Stimulated activated CD8-positive, alpha-beta memory T cell treated with anti-CD3 and anti-CD28 coated beads, Interleukin-4, amount 100 ng/mL, for 4 hours (primary cell): ENCODE data around the gene IRAK2.

Source experiments
- DNase-seq, 2 donors: peaks; one replicate each; pipeline ENCODE4 v3.0.0-alpha.2; 2020; ENCODE audit warnings: low read depth in 2 of 2, low spot score in 1 of 2

The IRAK2 gene

DNA sequence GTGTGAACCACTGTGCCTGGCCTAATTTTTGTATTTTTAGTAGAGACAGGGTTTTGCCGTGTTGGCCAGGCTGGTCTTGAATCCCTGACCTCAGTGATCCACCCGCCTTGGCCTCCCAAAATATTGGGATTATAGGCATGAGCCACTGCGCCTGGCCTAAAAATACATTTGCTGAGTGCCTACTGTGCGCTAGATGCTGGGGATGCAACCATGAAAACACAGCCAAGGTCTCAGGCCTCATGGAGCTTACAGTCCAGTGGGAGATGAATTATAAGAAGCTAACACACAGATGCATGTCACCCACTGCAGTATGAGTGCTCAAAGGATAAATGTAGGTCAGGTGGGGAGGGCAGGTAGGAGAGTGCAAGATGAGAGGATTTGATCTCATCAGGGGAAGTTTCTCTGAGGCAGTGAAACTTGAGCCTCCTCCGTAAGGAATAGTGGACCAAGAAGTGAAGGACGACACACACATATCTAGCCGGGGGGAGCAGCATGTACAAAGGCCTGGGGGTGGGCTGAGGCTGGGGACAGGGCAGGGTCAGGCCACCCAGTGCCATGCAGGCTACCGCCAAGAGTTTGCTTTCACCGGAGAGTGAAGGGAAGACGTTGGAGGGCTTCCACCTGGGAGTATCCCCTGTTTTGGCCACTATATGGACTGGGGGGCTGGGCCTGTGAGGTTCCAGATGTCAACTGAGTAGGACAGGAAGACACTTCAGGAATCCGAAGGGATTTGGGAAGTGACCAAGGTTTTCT lies 24.3 kb downstream of the IRAK2 start:
- no peak for DNase-seq

GRCh38 chr3:10189557-10190354 lies 25.0 kb downstream of the IRAK2 start:
- DNase-seq, result peak in 1 of 2 donors; percentile 29

DNA sequence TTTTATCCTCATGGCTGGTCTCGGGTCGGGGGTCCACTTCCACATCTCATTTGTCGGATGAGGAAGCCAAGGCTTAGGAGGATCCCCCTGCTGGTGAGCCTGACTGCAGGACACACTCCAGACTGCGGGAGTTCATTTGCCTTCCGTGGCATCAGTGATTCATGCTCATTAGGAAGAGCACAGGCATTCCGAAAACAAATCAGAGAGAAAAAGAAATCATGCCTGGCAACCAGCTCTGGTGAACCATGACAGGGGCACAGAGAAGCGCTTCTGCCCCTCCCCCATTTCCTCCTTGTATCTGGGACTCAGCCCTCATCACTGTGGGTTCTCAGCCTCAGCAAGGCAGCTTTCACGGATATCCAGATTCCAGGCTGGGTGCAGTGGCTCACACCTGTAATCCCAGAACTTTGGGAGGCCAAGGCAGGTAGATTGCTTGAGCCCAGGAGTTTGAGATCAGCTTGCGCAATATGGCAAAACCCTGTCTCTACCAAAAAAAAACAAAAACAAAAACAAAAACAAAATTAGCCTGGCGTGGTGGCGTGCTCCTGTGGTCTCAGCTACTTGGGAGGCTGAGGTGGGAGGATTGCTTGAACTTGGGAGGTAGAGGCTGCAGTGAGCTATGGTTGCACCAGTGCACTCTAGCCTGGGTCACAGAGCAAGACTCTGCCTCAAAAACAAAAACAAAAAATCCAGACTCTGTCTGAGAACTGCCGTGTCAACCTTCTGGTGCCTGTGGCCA lies 28.4 kb downstream of the IRAK2 start:
- DNase-seq, result no peak

DNA sequence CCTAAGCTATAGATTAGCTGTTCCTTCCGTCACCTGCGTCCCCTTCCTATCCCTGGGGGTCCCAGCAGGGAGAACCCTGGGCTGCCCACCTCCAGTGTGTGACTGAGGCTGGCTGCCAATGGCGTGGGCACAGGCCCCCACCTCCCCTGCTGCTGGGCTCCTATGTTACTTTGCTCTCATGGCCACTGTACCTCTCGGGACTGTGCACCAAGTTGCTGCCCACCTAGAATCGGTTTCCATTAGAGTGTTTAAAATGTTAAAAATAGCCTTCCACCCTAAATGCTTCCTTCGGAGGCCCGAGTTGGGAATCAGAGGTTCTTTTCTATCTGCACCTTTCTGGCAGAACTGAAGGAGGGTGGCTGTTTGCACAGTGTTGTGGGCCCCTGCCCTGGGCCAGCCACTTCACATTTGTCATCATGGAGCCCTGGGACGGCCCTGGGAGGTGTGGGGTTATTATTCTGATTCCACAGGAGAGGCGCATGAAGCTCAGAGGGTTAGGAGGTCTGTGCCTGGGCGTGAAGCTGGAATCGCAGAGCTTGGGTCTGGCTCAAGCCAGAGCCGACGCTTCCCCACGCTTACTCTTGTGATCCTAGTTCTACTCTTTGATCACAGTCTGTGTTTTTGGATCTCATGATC lies 29.1 kb downstream of the IRAK2 start:
- no peak for DNase-seq

DNA sequence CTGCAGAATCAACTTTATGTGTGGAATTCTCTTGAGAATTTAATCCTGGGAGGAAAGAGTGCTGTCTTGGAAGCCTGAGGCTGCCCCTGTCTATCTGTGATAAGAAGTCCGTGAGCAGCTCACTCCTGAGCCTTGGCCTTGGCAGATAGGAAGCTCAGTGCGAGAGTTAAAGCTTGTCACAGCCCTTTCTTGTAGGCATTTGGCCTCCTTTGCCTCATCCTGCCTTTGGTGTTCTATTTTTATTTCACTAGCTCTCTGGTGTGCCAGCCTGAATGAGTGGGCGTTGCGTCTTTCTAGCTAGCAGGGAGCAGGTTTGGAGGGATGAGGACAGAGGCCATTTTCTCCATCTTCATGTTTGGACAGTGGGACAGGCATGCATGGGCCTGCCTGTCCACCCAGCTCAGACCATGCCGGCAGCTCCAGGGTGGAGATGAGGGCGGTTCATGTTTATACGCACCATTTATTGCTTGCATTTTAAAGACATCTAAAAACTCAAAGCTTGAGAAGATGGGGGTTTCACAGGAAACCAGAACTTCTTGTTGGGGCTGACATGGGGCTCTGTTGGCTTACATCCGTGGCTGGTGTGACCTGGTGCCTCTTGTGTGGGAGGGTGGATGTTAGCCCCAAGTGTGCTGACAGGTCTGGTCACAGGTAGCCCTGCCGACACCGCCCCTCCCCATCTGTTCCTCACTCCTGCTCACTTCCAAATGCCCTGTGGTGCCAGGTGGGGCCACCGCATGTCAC lies 29.8 kb downstream of the IRAK2 start:
- peak in 1 of 2 donors; percentile 39 for DNase-seq

DNA sequence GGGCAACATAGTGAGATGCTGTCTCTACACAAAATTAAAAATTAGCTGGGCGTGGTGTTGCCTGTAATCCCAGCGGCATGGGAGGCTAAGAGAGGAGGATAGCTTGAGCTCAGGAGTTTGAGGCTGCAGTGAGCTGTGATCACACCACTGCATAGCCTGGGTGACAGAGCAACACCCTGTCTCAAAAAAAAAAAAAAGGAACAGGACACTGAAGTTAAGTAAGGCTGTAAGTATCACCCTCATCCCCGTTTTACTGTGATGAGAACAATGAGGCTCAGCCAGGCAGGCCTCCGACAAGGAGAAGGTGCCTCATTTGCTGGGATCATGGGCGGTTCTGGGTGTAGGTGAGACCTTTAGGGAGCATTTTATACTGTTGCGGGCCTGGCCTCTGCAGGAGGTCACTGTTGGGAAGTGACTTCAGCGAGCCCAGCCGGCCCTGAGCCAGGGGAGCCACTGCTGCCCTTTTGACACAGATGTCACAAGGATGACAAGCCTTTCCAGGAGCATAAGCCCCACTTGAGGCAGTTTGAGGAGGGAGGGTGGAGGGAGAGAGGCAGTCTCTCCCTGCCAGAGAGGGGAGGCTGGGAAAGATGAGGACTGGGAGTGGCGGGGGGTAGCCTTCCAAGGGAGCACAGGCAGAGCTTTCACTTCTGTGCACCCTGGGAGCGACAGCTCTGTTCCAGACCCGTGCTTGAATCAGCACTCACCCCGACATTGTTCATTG lies 30.8 kb downstream of the IRAK2 start:
- DNase-seq, result no peak

- no peak for DNase-seq
Measured at GRCh38 chr3:10196389-10197052, 31.8 kb downstream of the IRAK2 start.

DNA sequence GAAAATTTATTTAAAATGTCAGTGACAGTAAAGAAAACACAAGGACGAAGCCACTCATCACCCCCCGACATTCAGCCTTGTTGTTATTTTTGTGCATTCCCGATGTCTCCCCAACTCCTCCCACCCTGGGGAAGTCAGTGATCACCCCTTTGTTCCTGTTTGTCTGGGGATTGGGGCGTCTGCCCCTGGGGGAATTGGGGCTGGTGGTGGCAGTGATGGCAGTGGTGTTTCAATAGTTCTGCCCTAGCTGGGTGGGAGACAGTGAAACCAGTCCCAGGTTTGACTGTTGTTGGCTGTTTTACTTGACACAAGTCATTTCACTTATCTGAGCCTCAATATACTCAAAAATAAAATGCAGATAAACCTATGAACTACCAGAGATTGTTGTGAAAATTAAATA lies 33.5 kb downstream of the IRAK2 start:
- DNase-seq, result no peak

DNA sequence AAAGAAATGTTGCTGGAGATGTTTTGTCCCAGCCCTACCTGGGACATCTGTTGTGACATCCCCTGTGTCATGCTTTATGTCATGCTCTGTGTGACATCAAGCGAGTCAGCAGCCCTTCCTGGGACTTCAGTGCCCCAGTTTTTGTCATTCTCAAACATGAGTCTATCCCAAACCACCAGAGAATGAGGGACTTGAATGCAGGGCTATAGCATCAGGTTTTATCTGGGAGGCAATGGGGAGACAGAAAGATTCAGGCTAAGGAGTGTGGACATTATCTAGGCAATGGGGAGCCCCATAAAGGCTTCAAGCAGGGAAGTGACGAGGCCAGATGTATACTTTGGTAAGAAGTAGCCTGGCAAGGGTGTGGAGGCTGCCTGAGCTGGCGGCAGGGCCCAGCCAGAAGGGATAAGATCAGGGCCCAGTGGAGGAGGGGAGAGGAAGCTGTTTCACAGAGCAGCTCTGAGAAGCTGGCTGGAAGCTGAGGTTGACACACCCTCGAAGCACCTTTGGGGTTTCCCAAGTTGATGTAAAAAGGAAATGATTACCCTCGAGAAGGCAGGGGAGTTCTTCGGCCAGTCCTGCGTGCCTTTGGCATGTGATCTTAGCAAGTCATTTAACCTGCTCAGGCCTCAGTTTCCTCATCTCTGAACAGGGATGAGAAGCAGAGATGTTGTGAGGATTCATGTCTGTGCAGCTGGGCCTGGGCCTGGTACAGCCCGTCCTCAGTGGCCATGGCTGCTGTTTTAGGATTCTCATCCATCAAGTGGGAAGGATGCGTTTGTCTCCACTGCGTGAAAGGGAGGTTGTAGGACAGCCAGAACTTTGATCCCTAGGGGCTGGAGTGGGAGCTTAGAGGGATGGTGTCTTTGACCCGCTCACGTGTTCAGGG lies 34.3 kb downstream of the IRAK2 start:
- peak; percentile 41 to 48 for DNase-seq

- DNase-seq, result no peak
Measured at GRCh38 chr3:10204921-10205320, 40.2 kb downstream of the IRAK2 start.

DNA sequence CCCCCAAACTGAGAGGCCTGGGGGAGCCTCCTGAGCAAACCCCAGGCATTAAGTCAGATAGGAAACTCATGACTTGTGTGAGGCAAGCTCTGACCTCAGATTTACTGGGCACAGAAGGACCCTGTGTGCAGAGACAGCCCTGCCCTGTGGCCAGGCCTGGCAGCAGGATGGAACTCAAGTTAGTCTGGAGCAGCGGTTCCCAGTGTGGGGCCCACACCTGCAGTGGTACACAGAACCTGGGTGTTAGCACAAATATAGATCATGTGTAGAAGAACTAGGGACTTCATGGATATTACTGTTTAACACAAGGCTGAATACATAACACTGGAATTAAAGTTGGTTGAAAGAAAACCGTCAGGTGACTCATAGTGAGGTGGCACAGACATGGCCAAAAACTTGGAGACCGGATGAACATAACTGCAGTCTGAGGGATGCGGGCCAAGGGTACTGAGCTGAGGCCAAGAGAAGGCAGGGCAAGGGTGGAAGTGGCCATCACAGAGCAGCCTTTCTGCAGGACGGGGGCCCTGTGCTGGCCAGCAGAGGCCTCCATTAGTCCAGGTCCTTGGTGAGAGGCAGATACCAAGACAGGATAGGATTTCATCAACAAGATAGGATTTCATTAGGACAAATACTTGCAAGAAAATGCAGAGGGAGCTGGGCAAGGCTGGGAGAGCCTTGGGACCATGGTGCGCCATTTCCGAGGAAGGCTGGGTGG lies 40.9 kb downstream of the IRAK2 start:
- no peak for DNase-seq

DNA sequence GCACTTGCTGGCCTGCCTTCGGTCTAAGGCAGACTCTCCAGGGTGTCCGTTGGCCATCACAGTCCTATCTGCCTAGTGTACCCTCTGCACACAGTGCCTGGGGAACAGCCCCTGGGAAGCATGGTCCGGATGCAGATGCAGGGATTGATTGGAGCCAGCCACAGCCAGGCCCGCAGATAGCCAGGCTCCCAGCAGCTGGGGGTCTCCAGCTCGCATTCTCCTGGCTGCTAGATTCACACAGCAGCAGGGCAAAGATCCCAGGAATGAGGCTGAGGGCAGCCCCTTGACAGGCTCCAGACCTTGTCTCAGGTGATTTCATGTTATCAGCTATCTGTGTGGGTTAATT lies 41.4 kb downstream of the IRAK2 start:
- no peak for DNase-seq

DNA sequence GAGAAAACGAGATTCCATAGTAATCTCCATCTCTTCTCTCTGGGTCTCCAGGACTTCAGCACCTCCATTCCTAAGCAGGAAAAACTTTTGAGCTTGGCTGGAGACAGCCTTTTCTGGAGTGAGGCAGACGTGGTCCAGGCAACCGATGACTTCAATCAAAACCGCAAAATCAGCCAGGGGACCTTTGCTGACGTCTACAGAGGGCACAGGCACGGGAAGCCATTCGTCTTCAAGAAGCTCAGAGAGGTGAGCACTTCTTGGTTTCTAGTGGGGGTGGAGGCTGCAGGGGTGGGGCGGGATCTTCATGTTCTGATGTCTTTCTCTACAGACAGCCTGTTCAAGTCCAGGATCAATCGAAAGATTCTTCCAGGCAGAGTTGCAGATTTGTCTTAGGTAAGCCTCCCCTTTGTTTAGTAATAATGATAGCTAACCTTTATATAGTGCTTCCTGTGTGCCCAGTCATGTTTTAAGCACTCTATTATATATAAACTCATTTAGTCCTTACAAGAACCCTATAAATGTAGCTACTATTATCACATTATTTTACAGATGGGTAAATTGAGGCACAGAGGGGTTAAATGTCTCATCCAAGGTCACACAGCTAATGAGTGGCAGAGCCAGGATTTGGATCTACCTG lies 48.6 kb downstream of the IRAK2 start:
- DNase-seq, result no peak

- no peak for DNase-seq
Measured at GRCh38 chr3:10215578-10216368, 51.1 kb downstream of the IRAK2 start.

GRCh38 chr3:10217359-10217758 lies 52.6 kb downstream of the IRAK2 start:
- DNase-seq, result no peak

DNA sequence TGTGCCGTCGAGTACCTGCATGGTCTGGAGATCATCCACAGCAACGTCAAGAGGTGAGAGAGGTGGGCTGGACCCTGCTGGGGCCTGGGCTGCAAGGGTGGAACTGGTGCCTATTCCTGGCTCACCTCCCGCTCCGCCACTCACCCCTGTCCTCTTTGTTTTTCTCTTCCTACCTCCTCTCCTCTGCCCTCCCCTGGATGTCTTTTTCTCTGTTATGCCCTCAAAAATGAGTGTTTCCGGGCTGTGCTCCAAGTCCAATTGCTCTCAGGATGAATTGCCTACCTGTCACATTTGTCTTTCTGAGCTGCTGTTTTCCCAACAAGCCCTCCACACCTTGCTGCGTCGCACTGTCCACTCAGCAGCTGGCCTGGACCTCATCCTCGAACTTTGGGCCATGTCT lies 55.0 kb downstream of the IRAK2 start:
- no peak for DNase-seq
